Superior temporal gyrus (tissue), 1 donor: ENCODE measurements around the gene RRP1B.

Experiments used
- DNase-seq: peaks from one replicate; pipeline ENCODE4 v3.0.0-alpha.2; 2016; ENCODE audit errors: extremely low spot score

RRP1B gene

DNA sequence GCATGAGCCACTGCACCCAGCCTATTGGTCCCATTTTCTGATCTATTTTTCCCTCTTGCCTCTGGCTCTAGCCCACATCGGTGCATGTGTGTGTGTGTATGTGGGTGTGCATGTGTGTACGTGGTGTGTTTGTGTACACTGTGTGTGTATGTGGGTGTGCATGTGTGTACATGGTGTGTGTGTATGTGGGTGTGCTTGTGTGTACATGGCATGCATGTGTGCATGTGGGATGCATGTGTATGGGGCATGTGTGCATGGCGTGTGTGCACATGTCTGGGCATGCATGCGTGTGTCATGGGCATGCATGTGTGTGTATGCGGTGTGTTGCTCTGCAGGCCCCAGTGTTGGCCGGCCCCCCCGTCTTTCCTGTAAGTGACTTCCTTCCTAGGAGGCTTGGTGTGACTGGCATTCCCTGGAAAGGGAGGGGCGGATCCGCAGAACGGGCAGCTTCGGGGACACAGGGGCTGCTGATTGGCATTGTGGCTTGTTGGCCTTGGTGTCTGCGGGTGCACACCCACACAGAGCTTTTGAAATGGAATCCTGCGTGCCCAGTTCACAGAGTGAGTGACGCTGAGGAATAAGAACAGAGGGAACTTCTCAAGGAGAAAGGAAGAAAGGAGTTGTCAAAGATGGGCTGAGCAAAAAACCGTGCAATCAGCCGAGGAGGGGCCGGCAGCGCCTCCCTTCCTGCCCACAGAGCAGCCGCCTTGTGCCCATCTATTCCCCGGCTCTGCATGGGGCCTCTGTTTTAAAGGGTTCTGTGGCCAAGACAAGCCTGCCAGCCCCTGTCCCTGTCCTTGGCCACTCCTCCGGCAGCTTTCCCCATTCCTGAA lies 67.5 kb downstream of the RRP1B start:
- DNase-seq: no peak

DNA sequence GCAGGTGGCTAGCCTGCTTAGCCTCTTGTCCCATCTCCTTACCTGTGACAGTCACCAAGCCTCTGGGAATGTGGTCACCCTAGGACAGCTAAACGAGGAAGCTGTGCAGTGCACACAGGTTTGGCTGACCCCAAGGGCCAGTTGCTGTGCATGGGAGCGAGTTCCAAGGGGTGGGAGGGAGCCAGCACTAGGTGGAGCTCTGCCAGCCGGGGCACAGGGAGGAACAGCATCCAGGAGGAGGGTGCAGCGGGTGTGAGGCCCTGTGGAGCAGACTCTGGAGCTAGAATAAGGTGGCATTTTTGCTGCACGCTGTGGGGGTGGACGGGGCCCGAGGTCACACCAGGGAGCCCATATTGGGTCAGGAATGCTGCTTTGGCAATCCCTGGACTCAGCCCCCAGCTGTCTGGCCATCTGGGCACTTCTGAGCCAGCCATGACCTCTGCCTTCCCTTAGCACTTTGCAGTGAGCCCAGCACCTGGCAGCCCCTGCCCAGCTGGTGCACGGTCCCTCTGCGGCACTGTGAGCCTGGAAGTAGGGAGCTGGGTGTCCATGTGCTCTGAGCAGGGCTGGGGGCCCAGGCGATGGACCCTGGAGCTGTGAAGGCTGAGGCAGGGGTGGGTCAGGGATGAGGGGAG lies 68.3 kb downstream of the RRP1B start:
- peak; percentile 42 for DNase-seq

DNA sequence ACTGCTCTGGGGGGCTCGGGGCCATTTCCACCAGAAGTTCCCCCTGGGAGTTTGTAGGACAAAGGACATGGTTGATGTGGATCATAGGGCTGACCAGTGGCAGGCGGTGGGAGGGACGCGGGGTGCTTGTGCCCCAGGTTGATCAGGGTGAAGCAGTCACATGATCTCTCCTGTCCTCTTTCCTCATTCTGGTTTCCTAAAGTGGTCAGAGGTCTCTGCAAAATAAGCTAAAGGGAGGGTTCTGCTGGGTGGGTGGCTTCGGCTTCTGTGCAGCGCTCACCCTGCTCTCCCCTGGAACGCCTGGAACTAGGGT lies 68.8 kb downstream of the RRP1B start:
- no peak for DNase-seq

DNA sequence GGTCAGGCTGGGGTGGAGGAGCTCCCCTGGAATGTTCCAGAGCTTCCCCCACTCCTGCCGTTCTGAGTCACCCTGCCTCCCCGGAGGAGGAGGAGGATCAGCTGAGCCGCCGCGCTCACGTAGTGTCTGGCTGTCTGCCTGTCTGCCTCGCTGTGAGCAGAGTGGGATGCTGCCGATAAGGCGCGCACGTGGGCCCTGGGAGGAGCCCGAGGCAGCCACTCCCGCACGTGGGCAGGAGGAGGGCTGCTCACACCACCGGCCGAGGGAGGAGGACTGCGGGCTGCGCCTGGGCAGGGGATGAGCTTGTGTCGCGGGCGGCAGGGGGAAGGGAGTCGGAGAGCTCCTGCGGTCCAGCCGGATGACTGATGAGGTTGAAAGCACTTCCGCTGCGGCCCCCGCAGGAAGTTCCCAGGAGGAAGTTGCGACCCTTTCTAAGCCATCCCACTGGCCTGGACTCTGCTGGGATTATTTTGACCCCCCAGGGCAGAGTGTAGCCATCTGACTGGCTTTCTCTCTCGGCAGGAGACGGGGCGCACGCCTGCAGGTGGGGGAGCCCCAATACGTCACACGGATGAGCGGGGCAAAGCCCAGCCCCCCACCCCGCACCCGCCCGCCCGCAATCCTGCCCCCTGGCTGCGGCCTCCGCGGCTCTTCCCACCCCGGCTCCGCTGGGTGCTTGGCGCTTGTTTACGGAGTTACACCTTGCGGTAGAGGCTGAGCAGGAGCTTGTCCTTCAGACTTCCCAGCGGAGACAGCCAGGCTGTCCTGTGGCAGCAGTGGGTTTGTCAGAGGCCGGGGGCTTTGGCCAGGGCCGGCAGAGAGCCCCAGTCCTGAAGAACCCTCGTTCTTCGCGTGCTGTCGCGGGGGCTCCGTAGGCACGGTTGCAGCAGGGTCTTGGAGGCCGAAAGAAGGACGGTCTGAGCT lies 69.4 kb downstream of the RRP1B start:
- DNase-seq: peak; percentile 91

DNA sequence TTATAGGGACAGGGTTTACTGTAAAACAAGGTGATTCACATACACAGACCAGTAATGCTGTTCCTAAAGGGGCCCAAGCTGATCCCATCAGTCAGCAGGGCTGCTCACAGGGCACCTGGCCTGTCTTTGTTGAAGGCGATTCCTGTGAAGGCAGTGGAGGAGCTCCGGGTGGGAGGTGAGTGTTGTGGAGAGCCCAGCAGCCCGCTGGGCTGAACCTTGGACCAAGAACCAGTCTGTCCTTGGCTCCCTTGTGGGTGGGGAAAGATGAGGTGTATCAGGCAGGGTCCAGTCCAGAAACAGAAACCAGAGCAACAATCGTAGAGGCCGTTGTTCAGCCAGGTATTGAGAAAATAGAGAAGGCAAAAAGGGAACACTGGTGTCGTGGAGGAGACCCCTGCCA lies 72.1 kb downstream of the RRP1B start:
- DNase-seq: no peak

DNA sequence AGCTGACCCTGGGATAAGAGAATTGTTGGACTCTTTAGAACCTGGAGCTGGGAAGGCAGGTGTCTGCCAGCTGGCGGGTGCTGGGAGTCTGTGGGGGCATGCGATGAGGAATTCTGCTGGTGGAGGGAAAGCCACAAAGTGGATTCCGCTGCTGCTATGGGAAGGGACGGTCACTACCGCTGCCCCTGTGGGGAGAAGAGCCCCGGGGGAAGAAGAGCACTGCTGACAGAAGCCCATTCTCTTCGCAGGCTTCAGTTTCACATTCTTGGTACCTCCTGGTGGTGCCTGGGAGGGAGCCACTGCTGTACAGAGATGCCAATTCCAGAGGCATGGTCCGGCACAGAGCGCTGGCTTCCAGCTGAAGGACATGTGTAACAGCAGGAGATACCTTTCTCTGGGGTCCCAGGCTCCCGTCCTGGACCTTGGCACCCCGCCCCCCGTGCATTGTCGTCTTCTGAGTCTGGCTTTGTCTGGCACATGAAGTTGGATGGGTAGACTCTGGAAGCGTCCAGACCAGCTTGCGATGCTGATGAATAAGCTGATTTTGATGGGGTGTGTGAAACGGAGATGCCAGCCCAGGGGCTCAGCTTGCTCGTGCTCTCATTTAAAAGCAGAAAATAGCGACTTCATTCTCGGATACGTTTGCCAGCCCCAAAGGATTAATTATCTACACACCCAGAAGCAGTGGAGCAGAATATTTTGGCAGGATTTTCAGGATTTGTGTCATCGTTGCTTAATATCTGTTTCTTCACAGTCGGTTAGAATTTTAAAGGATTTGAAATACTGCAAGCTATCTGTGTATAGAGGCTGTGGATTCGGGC lies 72.7 kb downstream of the RRP1B start:
- peak; percentile 65 for DNase-seq

DNA sequence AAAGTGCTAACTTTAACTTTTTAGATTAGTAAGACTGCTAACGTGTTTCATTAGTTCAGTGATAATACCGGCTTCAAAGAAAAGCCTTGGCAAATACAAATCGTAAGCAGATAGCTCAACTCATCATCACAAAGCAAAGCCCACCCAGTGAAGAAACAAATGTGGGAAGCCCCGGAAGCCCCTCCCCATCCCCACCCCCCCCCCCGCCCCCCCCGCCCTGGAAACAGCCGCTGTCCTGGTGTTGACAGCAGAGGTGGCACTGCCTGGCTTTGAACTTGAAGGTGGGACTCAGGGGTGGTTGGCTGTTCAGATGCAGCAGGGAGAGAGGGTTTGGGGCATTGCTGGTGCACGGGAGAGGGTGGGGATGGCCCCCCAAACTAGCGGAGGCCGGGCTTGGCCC lies 73.7 kb downstream of the RRP1B start:
- DNase-seq: no peak

DNA sequence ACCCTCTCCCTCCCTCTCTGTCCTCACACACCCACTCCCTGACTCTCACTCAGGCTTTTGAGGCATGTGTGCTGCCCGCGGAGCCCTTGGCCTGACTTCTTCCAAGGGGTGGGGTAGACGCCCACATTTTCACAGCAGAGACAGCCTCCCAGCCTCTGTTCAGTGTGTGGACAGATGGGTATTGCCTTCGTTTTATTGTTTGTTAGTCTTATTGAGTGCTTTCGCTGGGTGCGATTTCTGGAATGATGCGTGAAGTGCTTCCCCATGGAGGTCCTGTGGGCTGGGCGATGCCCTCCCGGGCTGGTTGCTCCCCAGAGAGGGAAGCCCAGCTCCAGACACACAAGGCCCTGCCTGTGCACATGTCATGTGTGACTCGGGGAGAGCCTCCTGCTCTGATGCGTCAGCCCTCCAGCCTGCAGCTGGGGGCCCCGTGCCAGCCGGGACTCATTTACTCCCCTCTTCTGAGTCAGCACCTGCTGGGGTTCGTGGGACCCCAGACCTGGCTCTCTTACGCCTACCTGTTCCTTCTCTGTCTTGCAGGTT lies 74.2 kb downstream of the RRP1B start:
- peak; percentile 30 for DNase-seq

DNA sequence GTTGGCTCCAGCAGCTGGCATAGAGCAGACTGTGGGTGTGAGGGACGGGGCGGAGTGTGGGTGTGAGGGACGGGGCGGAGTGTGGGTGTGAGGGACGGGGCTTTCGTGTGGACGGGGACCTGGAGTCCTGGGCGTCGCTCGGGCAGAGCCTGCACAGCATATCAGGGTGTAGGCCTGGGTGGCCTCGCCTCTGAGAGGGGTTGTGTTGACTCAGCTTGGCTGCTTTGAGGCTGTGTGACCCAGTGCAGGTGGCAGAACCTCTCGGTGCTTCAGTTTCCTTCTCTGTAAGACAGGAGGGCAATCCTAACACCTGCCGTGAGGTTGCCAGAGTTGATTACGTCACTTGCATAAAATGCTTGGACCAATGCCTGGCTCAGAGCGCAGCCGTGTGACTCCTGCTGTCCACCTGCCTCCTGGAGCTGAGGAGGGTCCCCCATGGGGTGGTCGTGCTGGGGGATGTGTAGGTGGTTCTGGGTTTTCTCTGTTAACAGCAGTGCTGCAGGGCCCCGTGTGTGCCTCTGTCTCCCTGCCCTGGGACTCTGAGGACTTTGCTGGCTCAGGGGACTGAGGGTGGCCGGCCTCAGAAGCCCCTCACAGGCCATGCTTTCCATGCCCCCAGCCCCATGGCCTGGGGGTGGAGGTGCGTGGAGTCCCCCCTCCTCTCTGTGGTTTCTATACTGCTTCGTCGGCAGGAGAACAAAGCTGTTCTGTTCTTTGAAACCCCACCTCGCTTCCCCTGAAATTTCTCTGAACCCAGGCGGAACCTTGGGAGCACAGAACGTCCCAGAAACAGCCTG lies 75.0 kb downstream of the RRP1B start:
- DNase-seq: no peak

DNA sequence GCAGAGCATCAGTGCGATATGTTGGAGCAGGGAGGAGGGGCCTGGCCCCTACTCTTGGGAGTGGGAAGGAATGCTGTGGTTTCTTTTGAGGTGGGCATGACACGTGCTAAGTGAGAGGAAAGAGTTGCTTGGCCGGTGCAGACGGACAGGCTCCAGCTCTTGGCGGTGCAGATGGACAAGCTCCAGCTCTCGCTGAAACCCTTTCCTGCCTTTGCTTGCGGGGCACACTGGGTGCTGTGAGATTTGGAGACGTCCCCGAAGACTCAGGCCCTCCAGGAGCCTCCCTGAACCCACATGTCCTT lies 75.5 kb downstream of the RRP1B start:
- no peak for DNase-seq

DNA sequence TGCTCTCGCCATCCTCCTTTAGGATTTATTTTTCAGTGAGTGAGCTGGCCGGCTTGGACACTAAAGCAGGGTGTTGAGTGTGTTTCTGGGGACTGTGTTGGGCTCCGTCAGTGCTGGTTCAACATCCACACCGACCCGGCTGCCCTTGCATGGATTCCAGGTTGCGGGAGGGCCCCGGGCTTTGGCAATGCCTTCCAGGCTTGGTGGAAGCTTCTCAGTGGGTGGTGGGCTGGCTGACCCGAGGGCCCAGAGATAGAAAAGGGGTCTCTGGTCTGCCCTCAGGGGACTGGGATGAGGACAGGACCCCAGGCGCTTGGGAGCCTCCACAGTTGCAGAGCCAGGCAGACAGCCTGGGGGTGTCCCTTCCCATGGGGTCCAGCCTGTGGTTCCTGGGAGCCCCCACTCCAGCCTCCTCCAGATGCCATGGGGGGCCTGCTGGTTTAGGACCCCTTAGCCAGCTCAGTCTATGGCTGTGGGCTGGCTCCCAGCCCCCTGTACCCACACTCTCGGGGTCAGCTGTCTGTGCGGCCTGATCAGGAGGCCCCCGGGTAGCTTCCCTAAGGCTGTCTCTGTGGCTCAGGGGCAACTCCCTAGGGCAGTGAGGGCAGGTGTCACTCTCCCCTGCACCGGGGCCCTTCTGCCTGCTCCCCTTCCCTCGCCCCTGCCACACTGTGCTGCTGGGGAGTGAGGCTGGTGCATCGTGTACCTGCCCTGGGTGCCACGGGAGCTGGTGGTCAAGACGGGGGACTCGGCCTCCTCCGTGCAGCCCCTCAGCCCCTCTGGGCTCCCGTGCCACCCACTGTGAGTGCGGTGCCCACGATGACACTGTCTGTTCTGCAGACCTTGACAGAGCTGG lies 76.1 kb downstream of the RRP1B start:
- DNase-seq: no peak

DNA sequence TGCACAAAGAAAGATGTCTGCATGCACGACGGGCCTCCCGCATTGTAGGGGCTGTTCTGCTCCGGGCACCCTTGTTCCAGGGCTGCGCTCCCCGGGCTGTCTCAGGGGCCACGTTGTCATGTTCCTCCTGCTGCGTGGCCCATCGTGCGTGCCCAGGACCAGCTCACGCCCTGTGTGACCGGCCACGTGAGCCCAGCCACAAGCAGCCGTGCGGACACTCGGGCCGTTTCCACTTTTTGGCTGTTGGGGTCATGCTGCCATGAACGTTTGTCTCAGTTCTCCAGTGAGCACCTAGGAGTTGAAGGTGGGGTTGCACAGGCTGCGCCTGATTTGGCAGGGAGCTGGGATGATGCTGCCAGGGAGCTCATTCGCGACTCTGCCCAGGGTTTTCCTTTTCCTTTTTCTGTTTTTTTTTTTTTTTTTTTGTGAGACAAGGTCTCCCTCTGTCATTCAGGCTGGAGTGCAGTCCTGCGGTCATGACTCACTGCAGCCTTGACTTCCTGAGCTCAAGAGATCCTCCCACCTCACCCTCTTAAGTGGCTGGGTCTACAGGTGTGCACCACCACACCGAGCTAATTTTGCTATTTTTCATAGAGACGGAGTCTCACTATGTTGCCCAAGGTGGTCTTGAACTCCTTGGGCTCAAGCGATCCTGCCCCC lies 77.0 kb downstream of the RRP1B start:
- no peak for DNase-seq

DNA sequence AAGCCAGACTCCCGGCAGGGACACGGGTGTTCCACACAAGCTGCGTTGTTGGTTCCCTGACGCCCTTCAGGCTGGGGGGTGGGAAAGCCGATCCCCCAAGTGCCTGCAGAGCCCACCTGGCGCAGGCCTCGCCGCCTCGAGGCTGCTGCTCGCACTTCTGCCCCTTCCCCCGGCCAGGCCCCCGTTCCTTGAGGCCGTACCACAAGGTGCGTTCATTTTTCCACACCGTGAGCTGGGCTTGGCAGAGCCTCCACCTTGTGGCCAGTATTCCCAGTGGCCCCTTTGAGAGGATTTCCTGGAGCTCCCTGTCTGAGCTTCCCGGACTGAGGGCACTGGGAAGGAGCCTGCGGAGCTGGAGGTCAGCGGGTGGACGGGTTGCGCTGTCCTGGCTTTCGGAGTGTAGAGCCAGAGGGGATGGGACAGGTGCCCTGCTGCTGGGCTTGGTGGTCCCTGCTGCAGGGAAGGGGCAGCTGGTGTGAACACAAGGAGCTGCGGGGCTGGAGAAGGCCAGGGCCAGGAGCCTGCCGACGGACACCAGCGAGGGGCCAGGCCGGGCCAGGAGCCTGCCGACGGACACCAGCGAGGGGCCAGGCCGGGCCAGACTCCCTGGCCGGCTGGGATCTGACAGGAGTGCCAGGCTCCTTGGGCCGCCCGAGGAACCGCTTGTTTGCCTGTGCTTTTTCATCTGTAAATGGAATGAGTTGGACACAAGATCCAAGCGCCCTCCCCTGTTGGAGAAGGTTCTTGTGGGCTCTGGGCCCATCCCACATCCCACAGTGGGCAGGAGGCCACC lies 78.0 kb downstream of the RRP1B start:
- DNase-seq: no peak

DNA sequence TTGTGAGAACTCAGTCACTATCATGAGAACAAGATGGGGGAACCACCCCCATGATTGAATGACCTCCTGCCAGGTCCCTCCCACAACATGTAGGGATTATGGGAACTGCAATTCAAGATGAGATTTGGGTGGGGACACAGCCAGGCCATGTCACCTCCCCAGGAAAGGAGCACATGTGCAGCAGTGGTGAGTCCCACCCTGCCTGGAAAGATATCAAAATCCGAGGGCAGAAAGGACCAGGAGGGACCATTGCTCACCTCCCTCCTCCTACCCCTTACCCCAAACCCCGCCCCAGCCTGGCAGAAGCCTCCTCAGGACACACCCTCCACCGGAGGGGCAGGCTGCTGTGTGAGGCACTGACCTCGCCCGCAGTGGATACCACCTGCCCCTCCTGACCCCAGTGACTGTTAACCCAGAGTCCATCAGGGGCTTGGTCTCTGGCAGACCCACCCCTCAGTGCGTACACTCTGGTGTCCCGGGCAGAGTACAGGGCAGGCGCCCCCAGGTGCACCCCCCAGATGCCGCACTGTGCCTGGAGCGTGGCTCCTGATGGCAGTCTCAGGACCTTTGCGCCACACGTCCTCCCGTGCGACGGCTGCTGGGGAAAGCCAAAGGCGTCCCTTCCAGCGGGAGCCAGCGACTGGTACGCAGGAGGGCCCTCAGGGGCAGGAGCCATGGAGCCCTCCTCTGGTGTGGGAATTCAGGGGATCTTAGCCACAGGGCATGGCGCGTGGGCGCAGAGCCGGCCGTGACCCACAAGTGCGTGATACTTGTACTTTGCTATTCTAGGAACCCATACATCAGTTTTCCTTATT lies 80.5 kb downstream of the RRP1B start:
- no peak for DNase-seq

DNA sequence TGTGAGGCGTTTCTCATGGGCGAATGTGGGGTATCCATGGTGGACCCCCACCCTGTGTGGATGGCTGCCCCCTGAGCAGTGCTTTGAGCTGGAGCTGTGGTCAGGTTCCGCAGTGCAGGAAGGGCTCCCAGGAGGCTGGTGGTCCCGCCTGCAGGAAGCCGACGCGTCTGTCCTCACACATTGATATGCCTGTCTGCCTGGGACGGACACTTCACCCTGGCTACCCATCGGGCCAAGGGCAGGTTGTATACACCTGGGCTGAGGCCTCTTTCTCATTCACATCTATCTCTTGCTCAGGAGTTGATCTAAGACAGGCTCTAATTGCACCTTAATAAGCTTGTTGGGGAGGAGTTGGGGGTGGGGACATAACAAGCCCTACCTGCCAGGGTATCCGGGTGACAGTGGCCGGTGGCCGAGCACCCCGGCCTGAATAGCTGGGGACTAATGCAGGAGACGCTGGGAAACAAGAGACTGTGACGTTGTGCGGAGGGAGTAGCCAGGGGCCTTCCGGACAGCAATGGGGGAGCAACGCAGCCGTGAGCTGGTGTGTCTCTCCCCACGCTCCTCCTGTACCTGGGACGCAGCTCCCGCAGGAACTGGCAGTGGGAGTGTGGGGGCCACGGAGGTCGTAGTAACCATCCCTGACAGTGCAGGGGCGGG lies 81.3 kb downstream of the RRP1B start:
- no peak for DNase-seq

DNA sequence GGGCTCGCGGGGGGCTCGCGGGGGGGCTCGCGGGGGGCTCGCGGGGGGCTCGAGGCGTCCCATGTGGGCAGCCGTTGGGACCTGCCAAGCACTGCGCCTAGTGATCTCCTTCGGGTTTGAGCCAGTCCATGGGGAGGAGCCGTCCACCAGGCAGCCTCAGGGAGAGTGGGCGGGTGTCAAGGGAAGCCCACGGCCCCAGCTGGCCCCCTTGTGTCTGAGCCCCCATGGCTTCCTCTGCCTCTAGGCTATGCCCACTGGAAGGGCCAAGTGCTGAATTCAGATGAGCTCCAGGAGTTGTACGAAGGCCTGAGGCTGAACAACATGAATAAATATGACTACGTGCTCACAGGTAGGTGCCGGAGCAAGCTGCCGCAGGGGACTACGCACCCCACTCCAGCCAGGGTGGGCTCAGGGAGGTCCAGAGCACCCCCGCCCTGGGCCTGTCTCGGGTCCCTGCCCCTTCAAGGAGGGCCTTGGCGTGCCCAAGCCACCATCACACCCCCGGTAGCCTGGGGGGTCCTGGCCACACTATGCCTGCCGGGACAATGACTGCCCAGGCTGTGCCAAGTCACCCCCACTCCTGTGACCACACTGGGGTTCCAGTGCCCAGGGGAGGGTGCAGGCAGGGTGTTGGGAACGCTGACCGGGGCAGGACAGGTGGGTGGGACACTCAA lies 82.2 kb downstream of the RRP1B start:
- no peak for DNase-seq
